ENCODE measurements around the gene ADAM33. TPM values are rescaled to one million over a fixed set of nuclear protein-coding genes. Genes with fewer than 3 reads are reported as not detected.

ADAM33 gene
- 14.7 and 15.3 TPM in 2 replicates for total RNA-seq

DNA sequence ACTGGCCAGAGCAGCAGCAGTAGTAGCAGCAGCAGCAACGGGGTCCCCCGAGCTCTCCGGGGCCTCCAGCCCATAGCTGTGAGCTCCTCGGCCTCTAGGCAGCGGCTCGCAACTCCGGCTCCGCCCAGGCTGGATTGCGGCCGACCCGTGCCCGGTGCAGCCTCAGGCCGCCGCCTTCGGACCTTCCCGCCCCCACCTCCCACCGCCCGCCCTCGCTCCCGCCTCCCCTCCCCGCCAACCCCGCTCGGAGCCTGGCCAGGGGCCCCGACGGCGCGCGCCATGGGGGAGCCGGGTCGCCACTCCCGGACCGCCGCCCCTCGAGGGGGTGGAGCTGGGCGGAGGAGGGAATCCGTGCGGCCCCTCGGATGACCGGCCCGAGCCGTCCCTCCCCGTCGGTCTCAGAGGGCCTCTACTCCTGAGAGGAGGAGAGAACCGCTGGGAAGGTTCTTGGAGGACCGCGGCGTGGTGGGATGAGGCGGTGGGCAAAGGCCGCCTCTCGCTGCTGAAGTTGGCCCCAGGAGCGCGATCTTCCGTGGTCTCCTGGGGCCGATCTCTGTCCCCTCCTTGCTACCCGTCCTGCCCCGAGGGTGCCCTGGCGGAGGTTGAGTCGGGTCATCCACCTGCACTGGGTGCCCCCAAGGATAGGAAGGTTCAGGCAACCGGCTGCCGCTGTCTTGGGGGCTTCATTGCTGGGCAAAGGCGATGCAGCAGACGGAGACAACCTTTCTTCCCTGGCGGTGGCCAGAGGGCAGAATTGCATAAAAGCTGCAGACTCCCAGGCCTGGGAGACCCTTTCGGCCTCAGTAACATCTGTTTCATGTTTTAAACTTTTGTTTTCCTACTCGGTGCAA is at the start of gene ADAM33:
Gene ADAM33 (minus strand): TSS at position 80 of the 851 bp plus-strand sequence. CDS start 6 bp downstream, at position 74.

DNA sequence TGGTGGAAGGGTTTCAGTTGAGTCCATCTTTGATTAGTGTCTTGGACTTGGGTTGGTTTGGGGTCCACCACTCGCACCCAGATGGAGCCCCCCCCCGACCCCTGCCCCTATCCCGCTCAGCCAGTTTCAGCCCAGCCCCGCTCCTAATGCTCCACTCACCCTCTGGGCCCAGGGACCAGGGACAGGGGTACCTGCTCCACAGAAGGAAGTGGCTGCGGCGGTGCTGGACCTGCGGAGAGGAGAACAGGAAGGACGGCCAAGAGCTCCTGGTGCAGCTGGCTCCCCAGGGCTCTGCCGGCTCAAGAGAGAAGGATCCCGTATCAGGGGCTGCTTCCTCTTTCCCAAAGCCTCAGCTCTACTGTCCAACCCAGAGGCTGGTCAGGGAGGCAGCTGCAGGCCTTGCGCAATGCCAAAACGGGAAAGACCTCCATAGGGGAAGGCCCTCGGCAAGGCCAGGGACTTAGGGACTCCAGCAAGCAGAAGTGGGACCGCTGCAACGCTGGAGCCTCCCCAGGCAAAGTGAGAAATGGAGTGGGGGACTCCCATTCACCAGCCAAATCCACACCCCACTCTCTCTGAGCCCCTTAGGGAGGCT is 30.6 kb upstream of the ADAM33 start, which contains the start of gene SIGLEC1:
Gene SIGLEC1 (minus strand): TSS at position 322 of the 595 bp plus-strand sequence. CDS start 5,472 bp downstream, outside the sequence.

GRCh38 chr20:3663031-3663701 is 18.6 kb downstream of the ADAM33 start, which contains the start of gene GFRA4:
Gene GFRA4 (minus strand): TSS chr20:3663399. CDS start chr20:3663399, 0 bp downstream.

Other genes starting within 250 kb of the ADAM33 start
- gene ATRN, start 211.0 kb downstream of the ADAM33 start, total RNA-seq, result 14.3 and 14.4 TPM in 2 replicates
- gene GFRA4, start 18.6 kb downstream of the ADAM33 start, total RNA-seq, result not detected in 2 replicates
- gene SIGLEC1, start 30.6 kb upstream of the ADAM33 start, total RNA-seq, result not detected in 2 replicates
- 0.45 and 0.50 TPM in 2 replicates for gene HSPA12B, start 50.7 kb upstream of the ADAM33 start, total RNA-seq
- 70.6 and 77.5 TPM in 2 replicates for gene ADISSP, start 85.7 kb upstream of the ADAM33 start, total RNA-seq
- 0.15 and 0.17 TPM in 2 replicates for gene SPEF1, start 99.4 kb upstream of the ADAM33 start, total RNA-seq
- 87.7 and 89.1 TPM in 2 replicates for gene CENPB, start 104.7 kb upstream of the ADAM33 start, total RNA-seq
- gene CDC25B, start 114.3 kb upstream of the ADAM33 start, total RNA-seq, result 98.1 and 117 TPM in 2 replicates
- gene AP5S1, start 138.5 kb upstream of the ADAM33 start, total RNA-seq, result 18.9 and 19.7 TPM in 2 replicates
- 19.6 and 19.7 TPM in 2 replicates for gene MAVS, start 164.8 kb upstream of the ADAM33 start, total RNA-seq
- gene PANK2, start 207.4 kb upstream of the ADAM33 start, total RNA-seq, result 29.9 and 33.3 TPM in 2 replicates